Endometrial microvascular endothelial cells (primary cell): ENCODE data around the gene C12orf43. TPM values are rescaled to one million over a fixed set of nuclear protein-coding genes. Genes with fewer than 3 reads are reported as not detected.

Source experiments
- in situ Hi-C: cut with HindIII; loops from 2 replicates; pipeline ENCODE4 v1.10.0; 2017; ENCODE audit warnings: low sequenced_read_pairs, low pct_unique_long_range_greater_than_20kb; ENCODE audit errors: inconsistent ontology term
- total RNA-seq: library from RNA; depleted of rRNA; stranded (reverse); fragments of >200 nt; gene quantifications from one replicate; pipeline ENCODE4 v1.2.3, GENCODE V29; 2015; ENCODE audit errors: inconsistent ontology term

The C12orf43 gene
- total RNA-seq, 1 donor from 2014 or later: 12.8 TPM

DNA sequence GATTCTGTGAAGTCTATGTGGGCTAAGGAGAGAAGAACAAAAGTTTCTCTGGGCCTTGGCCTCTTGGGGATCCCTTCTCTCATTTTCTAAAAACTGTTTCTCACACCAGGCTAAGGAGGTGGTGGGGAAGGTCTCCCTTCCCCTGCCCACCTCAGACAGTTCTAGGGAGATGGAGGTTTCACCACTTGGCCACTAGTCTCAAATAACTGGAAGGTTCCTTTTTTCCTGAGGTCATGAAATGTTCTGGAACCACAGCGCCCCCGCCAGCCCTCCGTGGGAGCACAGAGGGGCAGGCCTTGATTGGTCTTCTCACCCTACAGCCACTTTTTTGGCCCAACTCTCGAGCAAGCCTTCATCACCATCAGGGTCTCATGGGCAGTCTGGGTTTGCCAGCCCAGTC lies 12.6 kb downstream of the C12orf43 start:
- in situ Hi-C loops: no loop called here

DNA sequence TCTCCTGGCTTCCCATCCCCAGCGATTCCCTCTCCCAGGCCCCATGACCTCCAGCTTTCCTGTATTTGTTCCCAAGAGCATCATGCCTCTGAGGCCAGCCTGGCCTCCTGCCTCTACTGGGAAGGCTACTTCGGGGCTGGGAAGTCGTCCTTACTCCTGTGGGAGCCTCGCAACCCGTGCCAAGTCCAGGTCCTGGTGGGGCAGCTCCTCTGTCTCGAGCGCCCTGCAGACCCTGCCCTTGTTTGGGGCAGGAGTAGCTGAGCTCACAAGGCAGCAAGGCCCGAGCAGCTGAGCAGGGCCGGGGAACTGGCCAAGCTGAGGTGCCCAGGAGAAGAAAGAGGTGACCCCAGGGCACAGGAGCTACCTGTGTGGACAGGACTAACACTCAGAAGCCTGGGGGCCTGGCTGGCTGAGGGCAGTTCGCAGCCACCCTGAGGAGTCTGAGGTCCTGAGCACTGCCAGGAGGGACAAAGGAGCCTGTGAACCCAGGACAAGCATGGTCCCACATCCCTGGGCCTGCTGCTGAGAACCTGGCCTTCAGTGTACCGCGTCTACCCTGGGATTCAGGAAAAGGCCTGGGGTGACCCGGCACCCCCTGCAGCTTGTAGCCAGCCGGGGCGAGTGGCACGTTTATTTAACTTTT lies 14.3 kb downstream of the C12orf43 start:
- in situ Hi-C loops: no loop called here

DNA sequence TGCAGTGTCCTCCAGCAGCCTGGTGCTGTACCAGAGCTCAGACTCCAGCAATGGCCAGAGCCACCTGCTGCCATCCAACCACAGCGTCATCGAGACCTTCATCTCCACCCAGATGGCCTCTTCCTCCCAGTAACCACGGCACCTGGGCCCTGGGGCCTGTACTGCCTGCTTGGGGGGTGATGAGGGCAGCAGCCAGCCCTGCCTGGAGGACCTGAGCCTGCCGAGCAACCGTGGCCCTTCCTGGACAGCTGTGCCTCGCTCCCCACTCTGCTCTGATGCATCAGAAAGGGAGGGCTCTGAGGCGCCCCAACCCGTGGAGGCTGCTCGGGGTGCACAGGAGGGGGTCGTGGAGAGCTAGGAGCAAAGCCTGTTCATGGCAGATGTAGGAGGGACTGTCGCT lies 15.2 kb downstream of the C12orf43 start:
- in situ Hi-C loops: no loop called here

DNA sequence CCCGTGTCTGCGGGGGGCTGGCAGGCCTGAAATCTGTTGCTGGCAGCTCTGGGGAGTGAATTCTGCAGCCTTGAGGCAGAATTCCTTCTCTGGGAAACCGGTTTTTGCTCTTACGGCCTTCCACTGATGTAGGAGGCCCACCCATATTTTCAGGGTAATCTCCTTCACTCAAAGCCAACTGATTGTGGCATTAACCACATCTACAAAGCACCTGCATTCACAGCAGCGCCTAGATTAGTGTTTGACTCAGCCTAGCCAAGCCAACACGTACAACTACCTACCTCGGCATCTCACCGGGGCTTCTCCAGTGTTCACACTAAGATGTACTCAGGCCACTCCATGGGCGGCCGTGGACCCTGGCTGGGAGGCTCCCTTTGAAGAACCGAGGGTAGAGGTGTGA lies 15.8 kb downstream of the C12orf43 start:
- in situ Hi-C loops: no loop called here

DNA sequence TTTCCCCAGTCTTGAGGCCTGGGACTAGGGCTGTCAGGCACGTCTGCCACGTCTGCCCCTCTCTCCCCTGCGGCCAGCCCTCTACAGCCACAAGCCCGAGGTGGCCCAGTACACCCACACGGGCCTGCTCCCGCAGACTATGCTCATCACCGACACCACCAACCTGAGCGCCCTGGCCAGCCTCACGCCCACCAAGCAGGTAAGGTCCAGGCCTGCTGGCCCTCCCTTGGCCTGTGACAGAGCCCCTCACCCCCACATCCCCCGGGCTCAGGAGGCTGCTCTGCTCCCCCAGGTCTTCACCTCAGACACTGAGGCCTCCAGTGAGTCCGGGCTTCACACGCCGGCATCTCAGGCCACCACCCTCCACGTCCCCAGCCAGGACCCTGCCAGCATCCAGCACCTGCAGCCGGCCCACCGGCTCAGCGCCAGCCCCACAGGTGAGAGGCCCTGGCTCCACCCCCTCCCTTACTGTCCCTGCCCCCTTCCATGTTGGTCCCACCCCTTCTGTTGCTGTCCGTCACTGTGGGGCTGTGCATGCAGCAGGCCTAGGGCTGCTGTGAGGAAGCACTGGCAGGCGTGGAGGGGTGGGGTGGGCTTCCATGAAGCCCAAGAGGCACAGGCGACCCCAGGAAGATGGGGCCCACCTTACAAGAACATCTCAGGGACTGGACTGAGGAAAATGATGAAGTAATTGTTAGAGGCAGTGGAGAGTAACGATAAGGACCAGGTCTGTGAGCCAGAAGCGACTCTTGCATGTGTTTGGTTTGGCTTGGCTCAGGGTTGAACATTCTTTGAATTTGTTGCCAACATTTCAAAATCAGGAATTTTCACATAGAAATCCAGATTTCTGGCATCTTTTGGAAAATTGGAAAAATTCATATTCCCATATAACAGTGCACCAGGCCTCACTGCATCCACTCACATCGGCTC lies 16.8 kb downstream of the C12orf43 start:
- in situ Hi-C loops: no loop called here

DNA sequence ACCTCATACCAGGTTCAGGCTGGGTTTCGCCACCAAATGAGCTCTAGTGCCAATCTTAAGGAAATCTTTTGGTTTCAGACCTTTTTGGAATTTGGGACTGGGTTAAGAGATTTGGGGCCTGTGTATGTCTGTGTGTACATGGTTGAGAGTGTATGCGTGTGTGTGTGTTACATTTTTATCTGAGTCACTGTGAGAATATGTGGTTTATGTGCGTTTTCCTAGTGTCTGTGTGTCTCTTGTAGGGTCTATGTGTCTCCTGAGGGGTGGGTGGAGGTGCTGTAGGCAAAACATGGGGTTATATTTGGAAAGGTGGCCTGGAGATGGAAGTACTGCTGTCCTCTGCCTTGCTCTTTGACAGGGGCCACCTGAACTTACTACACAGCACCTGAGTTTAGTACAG lies 17.9 kb downstream of the C12orf43 start:
- in situ Hi-C loops: no loop called here

DNA sequence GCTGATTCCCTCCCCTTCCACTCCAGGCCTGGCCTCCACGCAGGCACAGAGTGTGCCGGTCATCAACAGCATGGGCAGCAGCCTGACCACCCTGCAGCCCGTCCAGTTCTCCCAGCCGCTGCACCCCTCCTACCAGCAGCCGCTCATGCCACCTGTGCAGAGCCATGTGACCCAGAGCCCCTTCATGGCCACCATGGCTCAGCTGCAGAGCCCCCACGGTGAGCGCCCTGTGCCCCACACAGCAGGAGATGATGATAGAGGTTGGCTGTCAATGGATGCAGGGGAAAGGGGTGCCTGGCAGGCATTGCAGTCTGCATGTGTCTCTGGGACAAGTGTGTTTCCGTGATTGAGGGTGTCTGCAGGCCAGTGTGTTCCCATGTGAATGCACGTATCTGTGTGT lies 18.8 kb downstream of the C12orf43 start:
- in situ Hi-C loops: no loop called here

DNA sequence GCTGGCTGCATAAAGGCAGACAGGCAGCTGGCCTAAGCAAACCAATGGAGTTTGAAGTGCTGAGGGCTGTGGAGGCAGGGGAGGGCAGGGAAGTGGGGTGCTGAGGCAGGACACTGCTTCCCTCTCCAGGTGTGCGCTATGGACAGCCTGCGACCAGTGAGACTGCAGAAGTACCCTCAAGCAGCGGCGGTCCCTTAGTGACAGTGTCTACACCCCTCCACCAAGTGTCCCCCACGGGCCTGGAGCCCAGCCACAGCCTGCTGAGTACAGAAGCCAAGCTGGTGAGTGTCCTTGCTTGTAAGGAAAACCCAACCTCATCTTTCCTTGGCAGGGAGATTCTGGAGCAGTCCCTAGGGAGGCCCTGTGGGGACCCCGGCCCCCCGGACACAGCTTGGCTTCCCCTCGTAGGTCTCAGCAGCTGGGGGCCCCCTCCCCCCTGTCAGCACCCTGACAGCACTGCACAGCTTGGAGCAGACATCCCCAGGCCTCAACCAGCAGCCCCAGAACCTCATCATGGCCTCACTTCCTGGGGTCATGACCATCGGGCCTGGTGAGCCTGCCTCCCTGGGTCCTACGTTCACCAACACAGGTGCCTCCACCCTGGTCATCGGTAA lies 20.0 kb downstream of the C12orf43 start:
- in situ Hi-C loops: no loop called here

DNA sequence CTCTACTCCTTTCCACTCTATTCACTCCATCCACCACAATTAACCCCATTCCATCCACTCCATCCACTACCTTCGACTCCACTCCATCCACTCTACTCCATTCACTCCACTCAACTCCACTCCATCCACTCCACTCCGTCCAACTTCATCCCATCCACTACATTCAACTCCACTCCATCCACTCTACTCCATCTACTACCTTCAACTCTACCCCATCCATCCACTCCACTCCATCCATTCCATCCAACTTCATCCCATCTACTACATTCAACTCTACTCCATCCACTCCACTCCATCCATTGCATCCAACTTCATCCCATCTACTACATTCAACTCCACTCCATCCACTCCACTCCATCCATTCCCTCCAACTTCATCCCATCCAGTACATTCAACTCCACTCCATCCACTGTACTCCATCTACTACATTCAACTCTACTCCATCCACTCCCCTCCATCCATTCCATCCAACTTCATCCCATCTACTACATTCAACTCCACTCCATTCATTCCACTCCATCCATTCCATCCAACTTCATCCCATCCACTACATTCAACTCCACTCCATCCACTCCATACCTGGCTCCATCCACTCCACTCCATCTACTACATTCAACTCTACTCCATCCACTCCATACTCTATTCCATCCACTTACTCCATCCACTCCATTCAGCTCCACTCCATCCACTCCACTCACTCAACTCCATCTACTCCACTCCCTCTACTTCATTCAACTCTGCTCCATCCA lies 21.5 kb downstream of the C12orf43 start:
- in situ Hi-C loops: no loop called here

DNA sequence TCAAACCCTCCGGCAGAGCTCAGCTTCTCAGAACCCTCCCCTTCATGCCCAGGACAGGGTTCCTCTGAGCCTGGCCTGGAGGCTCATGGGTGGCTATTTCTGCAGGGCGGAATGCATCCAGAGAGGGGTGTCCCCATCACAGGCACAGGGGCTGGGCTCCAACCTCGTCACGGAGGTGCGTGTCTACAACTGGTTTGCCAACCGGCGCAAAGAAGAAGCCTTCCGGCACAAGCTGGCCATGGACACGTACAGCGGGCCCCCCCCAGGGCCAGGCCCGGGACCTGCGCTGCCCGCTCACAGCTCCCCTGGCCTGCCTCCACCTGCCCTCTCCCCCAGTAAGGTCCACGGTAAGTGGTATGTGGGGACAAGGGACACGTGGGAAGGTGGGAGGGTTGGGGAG lies 22.2 kb downstream of the C12orf43 start:
- in situ Hi-C loops: no loop called here

DNA sequence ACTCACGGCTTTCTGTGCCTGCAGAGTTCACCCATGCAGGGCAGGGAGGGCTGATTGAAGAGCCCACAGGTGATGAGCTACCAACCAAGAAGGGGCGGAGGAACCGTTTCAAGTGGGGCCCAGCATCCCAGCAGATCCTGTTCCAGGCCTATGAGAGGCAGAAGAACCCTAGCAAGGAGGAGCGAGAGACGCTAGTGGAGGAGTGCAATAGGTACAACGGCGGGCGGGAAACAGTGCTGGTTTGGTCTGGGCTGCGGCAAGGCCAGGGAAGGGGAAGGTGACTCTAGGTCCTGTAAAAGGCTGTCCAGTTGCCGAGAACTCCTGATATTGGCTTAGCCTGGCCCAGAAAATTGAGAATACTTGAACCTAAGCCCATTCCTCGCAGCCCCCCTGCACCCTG lies 22.8 kb downstream of the C12orf43 start:
- in situ Hi-C loops: no loop called here

DNA sequence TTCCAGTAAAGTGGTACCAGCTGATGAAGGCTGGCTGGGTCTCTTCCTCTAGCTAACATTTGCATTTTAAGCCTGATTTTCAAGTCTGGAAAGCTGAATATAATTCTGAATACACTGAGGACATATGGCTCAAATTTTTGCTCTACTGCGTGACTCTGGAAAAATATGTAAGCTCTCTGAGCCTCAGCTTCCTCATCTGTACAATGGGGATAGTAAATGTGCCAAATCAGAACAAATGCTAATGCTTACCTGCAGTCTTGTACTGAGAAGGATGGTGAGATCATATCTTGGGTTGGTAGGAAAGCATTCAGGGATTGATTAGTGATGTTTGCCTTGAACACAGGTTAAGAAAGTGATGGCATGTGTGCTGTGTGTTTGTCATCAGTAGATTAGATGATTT lies 23.3 kb downstream of the C12orf43 start:
- in situ Hi-C loops: no loop called here

DNA sequence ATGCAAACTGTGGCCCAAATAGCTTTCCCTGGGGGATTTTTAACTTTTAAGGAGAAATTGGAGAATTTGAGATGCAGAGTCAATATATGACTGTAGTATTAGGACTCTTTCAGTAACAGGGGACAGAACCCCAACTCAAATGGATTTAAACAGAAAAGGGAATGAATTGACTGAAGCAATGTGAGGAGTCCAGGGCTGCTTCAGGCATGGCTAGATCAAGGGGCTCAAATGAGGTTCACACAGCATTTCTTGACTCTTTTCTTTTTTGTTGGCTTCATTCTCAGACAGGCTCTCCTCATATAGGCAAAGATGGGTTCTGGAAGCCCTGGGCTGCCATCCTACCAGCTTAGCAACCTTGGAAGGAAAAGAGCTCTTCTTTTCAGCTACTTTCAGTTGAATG lies 24.3 kb downstream of the C12orf43 start:
- in situ Hi-C loops: no loop called here

DNA sequence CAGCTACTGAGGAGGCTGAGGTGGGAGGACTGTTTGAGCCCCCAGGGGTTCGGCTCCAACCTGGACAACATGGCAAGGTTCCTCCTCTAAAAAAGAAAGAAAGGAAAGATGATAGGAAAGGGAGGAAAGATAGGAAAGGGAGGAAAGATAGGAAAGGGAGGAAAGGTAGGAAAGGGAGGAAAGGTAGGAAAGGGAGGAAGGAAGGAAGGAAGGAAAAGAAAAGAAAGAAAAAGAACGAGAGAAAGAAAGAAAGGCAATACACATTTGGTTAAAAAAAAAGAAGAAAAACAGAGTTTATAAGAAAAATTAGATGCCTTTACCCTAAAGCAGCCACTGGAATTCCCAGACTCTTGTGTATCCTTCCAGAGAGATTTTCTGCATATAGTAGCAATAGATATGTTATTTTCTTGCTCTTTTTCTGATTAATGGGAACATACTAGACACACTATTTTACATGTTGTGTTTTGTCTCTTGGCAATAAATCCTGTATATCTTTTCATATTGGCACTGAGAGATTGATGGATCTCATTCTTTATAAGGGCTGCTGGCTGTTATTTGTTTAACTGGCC lies 25.7 kb downstream of the C12orf43 start:
- in situ Hi-C loops: no loop called here

DNA sequence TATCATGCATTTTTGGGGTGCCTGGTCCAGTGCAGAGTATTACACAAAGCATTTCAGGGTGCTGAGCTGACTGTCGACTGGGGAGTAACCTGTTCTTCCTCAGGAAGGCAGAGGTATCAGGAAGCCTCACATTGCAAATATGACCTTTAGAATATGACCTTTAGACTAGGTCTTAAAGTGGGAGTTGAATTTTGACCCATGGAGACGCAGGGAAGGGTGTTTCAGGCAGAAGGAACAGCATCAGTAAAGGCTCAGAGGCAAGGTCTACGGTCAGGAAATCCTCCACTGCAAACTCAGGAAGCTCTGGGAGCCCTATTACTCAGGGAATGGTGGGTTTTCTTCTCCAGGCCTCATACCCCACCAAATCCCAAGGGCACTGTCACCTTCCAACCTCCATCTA lies 26.6 kb downstream of the C12orf43 start:
- in situ Hi-C loops: no loop called here

DNA sequence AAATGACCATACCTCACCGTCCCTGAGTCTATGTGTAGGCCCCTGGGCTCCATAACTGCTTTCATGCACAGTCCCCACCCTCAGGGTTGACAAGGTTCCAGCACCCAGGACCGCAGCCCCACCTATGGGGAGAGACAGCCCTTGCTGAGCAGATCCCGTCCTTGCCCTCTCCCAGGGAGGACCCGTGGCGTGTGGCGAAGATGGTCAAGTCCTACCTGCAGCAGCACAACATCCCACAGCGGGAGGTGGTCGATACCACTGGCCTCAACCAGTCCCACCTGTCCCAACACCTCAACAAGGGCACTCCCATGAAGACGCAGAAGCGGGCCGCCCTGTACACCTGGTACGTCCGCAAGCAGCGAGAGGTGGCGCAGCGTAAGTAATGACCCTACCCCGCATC lies 27.6 kb downstream of the C12orf43 start:
- in situ Hi-C loops: no loop called here

DNA sequence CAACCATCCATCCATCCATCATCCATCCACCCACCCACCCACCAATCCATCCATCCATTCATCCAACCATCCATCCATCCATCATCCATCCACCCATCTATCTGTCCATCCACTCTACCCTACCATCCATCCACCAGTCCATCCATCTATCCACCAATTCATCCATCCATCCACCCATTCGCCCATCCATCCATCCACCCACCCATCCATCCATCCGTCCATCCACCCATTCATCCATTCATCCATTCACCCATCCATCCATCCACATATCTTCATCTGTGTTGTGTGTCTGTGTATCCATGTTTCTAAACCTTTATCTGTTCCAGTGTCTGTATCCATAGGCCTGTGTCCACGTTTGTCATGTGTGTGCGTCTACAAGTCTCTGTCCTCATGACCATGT lies 28.1 kb downstream of the C12orf43 start:
- in situ Hi-C loops: no loop called here

DNA sequence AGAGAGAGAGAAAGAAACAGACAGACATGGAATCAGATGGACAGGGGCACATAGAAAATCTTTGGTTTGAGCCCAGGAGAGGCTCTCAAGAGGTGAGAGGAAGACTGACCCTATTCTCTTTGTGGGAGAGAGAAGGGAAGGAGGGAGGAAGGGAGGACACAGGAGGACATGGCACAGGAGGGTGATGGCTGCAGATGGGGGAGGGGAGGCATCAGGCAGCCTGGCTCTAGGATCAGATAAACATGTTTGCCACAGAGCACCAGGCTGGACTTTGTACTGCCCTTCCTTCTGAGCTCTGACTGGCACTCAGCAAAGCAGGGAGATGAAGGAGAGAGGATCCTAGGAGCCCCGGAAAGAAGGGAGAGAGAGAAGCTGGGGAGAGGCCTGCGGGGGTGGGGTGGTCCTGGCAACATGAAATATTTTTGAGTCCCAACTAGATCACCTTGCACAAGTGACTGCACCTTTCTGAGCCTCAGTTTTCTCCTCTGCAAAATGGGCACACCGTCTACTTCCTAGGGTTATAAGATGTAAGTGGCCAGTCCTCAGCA lies 31.9 kb downstream of the C12orf43 start:
- in situ Hi-C loops: no loop called here

DNA sequence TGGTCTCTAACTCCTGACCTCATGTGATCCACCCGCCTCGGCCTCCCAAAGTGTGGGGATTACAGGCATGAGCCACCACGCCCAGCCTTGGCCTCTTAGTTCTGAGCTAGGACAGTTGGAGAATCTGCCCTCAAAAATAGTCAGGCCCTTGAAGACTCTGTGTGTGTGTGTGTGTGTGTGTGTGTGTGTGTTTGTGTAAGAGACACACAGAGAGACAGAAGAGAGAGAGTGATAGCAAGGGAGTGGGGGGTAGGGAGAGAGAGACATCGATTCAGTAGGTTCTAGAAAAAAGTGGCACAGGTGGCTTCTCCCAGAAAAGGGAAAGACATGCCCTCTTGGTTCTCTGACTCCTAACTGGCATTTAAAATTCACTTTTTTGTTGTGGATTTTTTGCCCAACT lies 32.5 kb downstream of the C12orf43 start:
- in situ Hi-C loops: no loop called here
